Testis (tissue), 2 donors: Measurements from ENCODE around the gene SMOC2.

ENCODE experiments used
- CTCF ChIP-seq, 3 experiments: fragments of 450-650 bp in 2 of 3; fragments of 200-600 bp in 1 of 3; sonication (generic) in 1 of 3; IDR thresholded peaks; one replicate each; pipeline ENCODE4 v1.5.1; 2016 to 2019; ENCODE audit warnings: antibody characterized with exemption in 3 of 3, mild to moderate bottlenecking in 2 of 3, moderate library complexity in 1 of 3
- POLR2A ChIP-seq: fragments of 450-650 bp; IDR thresholded peaks from one replicate; pipeline ENCODE4 v1.6.1; 2017; ENCODE audit warnings: antibody characterized with exemption, mild to moderate bottlenecking, moderate library complexity

DNA sequence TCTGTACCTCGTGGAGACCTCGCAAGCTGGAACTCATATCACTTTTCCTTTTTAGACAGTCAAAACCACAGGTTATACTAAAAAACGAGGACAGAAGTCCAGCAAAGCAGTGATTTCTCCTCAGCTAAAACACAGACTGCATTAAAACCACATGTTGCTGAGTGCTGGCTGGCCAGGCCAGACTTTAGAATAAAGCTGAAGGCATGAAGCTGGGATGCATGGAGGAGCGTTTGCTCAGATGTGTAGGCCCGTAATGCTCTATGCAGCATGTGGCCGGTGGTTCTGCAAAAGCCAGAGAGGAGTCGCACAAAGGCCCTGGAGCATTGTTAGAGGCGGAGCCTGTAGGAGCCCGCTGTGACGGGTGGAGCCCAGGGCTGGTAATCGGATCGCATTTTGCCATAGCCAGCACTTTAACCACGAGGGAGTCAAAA, 83.6 kb downstream of the SMOC2 start:
- no peak for TF ChIP-seq POLR2A
- TF ChIP-seq CTCF (IDR thresholded peaks at IDR 0.05): no peak
